ENCODE results near the gene DUSP14. TPM values are rescaled to one million over a fixed set of nuclear protein-coding genes. Genes with fewer than 3 reads are reported as not detected.

DUSP14 gene
- total and polyA plus RNA-seq, 9 of the 15 experiments (the other 6 are each of a cell fraction or from before 2014, with no cell fraction given): 20.2 to 74.0 (median 31.8) TPM

DNA sequence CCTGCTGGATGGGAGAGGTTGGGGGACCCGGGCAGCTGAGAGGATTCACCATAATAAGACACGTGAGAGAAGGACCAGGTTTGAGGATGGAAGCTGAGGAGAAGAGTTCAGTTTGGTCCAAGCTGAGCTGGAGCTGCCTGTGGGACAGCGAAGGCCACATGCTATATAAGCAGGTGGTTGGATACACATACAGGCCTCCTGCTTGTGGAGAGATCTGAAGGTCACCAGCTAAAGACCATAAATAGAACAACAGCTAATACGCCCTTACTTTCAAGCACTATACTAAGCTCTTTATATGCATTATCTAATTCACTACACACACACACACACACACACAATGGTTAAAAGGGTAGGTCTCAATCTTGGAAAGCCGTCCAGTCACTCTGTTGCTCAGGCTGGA is 32.1 kb downstream of the DUSP14 start:
- H3K4me1 ChIP-seq (replicated peaks in 1 of 2; ENCODE audit: control insufficient read depth in 2 of 2, insufficient read depth in 2 of 2, low read length in 2 of 2): peaks cover 0 to 14% of the 10 kb centered on the region in 2 experiments; a peak in 4 of 5 replicates
- no peaks in the 10 kb centered on the region for H3K9me3 ChIP-seq (replicated peaks; ENCODE audit: control insufficient read depth, insufficient read depth, low read depth, low read length)
- peaks cover 51% of the 10 kb centered on the region; the same call in 2 of the 3 replicates for H3K36me3 ChIP-seq (ENCODE audit: control insufficient read depth, insufficient read depth, low read length)
- ChIA-PET POLR2A (interaction anchor here (1.5 kb wide), 1 partner anchor 9 kb away, joined by 4 read pairs; no protein-coding TSS in a partner anchor), CTCF (ENCODE audit: low intra/inter-chr PET ratio) (no interaction called here)
- intact Hi-C loops (cut with micrococcal nuclease): no loop called here
- FAIRE-seq: no peak
- no peak overlapping the region for H3K27ac ChIP-seq (ENCODE audit: extremely low read depth, low read depth, low read length)
- H4K20me1 ChIP-seq (replicated peaks; ENCODE audit: control insufficient read depth, insufficient read depth, low read length): no peaks in the 10 kb centered on the region
- 88% methylated on average over 5 of the region's 5 CpGs for WGBS (ENCODE audit: insufficient coverage, low coverage, missing lambda C conversion rate)
- in situ Hi-C loops (cut with MboI): no loop called here
- no TSS peak for BruUV-seq (replicated peaks)
- TF ChIP-seq, protein P1, sequence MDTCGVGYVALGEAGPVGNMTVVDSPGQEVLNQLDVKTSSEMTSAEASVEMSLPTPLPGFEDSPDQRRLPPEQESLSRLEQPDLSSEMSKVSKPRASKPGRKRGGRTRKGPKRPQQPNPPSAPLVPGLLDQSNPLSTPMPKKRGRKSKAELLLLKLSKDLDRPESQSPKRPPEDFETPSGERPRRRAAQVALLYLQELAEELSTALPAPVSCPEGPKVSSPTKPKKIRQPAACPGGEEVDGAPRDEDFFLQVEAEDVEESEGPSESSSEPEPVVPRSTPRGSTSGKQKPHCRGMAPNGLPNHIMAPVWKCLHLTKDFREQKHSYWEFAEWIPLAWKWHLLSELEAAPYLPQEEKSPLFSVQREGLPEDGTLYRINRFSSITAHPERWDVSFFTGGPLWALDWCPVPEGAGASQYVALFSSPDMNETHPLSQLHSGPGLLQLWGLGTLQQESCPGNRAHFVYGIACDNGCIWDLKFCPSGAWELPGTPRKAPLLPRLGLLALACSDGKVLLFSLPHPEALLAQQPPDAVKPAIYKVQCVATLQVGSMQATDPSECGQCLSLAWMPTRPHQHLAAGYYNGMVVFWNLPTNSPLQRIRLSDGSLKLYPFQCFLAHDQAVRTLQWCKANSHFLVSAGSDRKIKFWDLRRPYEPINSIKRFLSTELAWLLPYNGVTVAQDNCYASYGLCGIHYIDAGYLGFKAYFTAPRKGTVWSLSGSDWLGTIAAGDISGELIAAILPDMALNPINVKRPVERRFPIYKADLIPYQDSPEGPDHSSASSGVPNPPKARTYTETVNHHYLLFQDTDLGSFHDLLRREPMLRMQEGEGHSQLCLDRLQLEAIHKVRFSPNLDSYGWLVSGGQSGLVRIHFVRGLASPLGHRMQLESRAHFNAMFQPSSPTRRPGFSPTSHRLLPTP (IDR thresholded peaks at IDR 0.05; ENCODE audit: borderline replicate concordance, extremely low read depth, insufficient read length): no peak
- TF ChIP-seq POLR2G (IDR thresholded peaks at IDR 0.05; ENCODE audit: low read depth, low read length): no peak
- TF ChIP-seq, protein P2, sequence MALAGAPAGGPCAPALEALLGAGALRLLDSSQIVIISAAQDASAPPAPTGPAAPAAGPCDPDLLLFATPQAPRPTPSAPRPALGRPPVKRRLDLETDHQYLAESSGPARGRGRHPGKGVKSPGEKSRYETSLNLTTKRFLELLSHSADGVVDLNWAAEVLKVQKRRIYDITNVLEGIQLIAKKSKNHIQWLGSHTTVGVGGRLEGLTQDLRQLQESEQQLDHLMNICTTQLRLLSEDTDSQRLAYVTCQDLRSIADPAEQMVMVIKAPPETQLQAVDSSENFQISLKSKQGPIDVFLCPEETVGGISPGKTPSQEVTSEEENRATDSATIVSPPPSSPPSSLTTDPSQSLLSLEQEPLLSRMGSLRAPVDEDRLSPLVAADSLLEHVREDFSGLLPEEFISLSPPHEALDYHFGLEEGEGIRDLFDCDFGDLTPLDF (CRISPR knock-in tag; IDR thresholded peaks at IDR 0.05): no peak
- TF ChIP-seq EP400 (IDR thresholded peaks at IDR 0.05): no peak
- TF ChIP-seq, protein P3, sequence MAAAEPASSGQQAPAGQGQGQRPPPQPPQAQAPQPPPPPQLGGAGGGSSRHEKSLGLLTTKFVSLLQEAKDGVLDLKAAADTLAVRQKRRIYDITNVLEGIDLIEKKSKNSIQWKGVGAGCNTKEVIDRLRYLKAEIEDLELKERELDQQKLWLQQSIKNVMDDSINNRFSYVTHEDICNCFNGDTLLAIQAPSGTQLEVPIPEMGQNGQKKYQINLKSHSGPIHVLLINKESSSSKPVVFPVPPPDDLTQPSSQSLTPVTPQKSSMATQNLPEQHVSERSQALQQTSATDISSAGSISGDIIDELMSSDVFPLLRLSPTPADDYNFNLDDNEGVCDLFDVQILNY (CRISPR knock-in tag; IDR thresholded peaks at IDR 0.05): no peak
- TF ChIP-seq, protein P4, sequence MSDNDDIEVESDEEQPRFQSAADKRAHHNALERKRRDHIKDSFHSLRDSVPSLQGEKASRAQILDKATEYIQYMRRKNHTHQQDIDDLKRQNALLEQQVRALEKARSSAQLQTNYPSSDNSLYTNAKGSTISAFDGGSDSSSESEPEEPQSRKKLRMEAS (CRISPR knock-in tag; IDR thresholded peaks at IDR 0.05): no peak
- no peak for TF ChIP-seq NEUROD1 (IDR thresholded peaks at IDR 0.05; ENCODE audit: borderline replicate concordance, low read depth, low read length, partially characterized antibody)
- no peak for TF ChIP-seq SMAD4 (CRISPR knock-in tag; conservative IDR thresholded peaks at IDR 0.05)
- TF ChIP-seq MYBL2 (IDR thresholded peaks at IDR 0.05; ENCODE audit: low read depth): no peak
- TF ChIP-seq MYBL2 (CRISPR knock-in tag; IDR thresholded peaks at IDR 0.05; ENCODE audit: borderline replicate concordance): no peak
- no peak for TF ChIP-seq ZNF707 (CRISPR knock-in tag; conservative IDR thresholded peaks at IDR 0.05)
- no peak for TF ChIP-seq PCBP1 (IDR thresholded peaks at IDR 0.05; ENCODE audit: low read depth, low read length, poor library complexity, severe bottlenecking)
- TF ChIP-seq ZNF668 (CRISPR knock-in tag; IDR thresholded peaks at IDR 0.05): no peak
- no peak for TF ChIP-seq MEF2D (tag; conservative IDR thresholded peaks at IDR 0.05; ENCODE audit: low read depth)
- no peak for TF ChIP-seq RBM34 (IDR thresholded peaks at IDR 0.05; ENCODE audit: borderline replicate concordance, insufficient read depth, low read length)
- TF ChIP-seq KDM2B (CRISPR knock-in tag; IDR thresholded peaks at IDR 0.05): no peak
- H3K4me3 ChIP-seq: no peak overlapping the region
- no peak for DNase-seq (ENCODE audit: extremely low read depth in 1 of 4, low spot score in 3 of 4)
- H3K27me3 ChIP-seq (ENCODE audit: control insufficient read depth in 2 of 2, insufficient read depth in 2 of 2, low read length in 2 of 2): no peaks in the 10 kb centered on the region
- no peak overlapping the region for H2AFZ ChIP-seq (ENCODE audit: low read depth, low read length)
- H3K9me1 ChIP-seq (ENCODE audit: control insufficient read depth, insufficient read depth, low read length): no peaks in the 10 kb centered on the region
- no peak for ATAC-seq
- H3K9ac ChIP-seq (ENCODE audit: insufficient read depth in 1 of 2, low read depth in 2 of 2, low read length in 2 of 2): 0 out of 4 replicates have a peak overlapping the region, but pooled peaks of 1 of the 2 experiments have one; percentile 29
- no peaks in the 10 kb centered on the region for H3K79me2 ChIP-seq (ENCODE audit: control insufficient read depth, insufficient read depth, low read length)
- H3K4me2 ChIP-seq (ENCODE audit: insufficient read depth, low read length): no peak overlapping the region
